ENCODE data around the gene GLS. TPM values are rescaled to one million over a fixed set of nuclear protein-coding genes. Genes with fewer than 3 reads are reported as not detected.
"Not testable (repeated sequence)": the region's sequence is repeated elsewhere in the genome, so short reads cannot be mapped to it uniquely, and the experiment has no call there.

Gene GLS
- total RNA-seq, 8 experiments from 2014 or later, result 46.3 to 145 (median 51.4) TPM

DNA sequence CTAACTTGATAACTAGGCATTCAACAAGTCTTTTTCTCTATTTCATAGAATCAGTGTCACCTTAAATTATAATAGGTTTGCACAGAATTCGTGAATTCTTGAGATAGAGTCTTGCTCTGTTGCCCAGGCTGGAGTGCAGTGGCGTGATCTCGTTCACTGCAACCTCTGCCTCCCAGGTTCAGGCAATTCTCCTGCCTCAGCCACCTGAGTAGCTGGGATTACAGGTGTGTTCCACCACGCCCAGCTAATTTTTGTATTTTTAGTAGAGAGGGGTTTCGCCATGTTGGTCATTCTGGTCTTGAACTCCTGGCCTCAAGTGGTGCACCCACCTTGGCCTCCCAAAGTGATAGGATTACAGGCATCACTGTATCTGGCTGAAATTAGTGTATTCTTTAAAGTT lies 80.5 kb downstream of the GLS start:
- WGBS, 10 experiments, result 88 to 100% (median 100%) methylated on average over 2 to 5 of the region's 5 CpGs; no CpG with 5 or more reads in 2 of the 10 experiments
- in situ Hi-C loops (cut with MboI; ENCODE audit: low pct_unique_long_range_greater_than_20kb in 2 of 9, low sequenced_read_pairs in 9 of 9, unreplicated experiment in 9 of 9), result loop anchor here in 1 of 9 experiments (25.0 kb wide), 1 partner anchor 174 kb away; no protein-coding TSS in a partner anchor
- not testable (repeated sequence) for ATAC-seq (replicated peaks in 6 of 8); H3K4me3 ChIP-seq; H3K27ac ChIP-seq; H3K4me1 ChIP-seq (replicated peaks in 1 of 2)

GRCh38 chr2:190961918-190962487 lies 81.4 kb downstream of the GLS start:
- no peak overlapping the region for H3K4me3 ChIP-seq
- 35 to 100% (median 86%) methylated on average over 1 to 2 of the region's 2 CpGs for WGBS, 10 experiments
- in situ Hi-C loops (cut with MboI; ENCODE audit: low pct_unique_long_range_greater_than_20kb in 2 of 9, low sequenced_read_pairs in 9 of 9, unreplicated experiment in 9 of 9), result loop anchor here in 1 of 9 experiments (25.0 kb wide), 1 partner anchor 175 kb away; no protein-coding TSS in a partner anchor
- peak in 4 of 8 experiments; percentile 36 to 95 (median 78) for ATAC-seq (replicated peaks in 6 of 8)
- no peak overlapping the region for H3K27ac ChIP-seq
- H3K4me1 ChIP-seq (replicated peaks in 1 of 2), result no peaks in the 10 kb centered on the region

- Histone ChIP-seq H3K27ac (no peak overlapping the region), H3K4me3 (no peak overlapping the region), H3K4me1 (replicated peaks in 1 of 2) (no peaks in the 10 kb centered on the region)
- no peak for ATAC-seq (replicated peaks in 6 of 8)
- 69 to 100% (median 89%) methylated on average over 1 to 2 of the region's 2 CpGs for WGBS, 10 experiments
- in situ Hi-C loops (cut with MboI; ENCODE audit: low pct_unique_long_range_greater_than_20kb in 2 of 9, low sequenced_read_pairs in 9 of 9, unreplicated experiment in 9 of 9), result loop anchor here in 1 of 9 experiments (25.0 kb wide), 1 partner anchor 176 kb away; no protein-coding TSS in a partner anchor
These were observed 82.5 kb downstream of the GLS start for GRCh38 chr2:190963088-190963487.

GRCh38 chr2:190964170-190964795 lies 83.7 kb downstream of the GLS start:
- Histone ChIP-seq H3K4me3 (no peak overlapping the region), H3K4me1 (replicated peaks in 1 of 2) (no peaks in the 10 kb centered on the region), H3K27ac (no peak overlapping the region)
- 17 to 100% (median 76%) methylated on average over 1 to 6 of the region's 6 CpGs for WGBS, 10 experiments
- in situ Hi-C loops (cut with MboI; ENCODE audit: low pct_unique_long_range_greater_than_20kb in 2 of 9, low sequenced_read_pairs in 9 of 9, unreplicated experiment in 9 of 9), result loop anchor here in 1 of 9 experiments (25.0 kb wide), 1 partner anchor 177 kb away; no protein-coding TSS in a partner anchor
- no peak for ATAC-seq (replicated peaks in 6 of 8)

- no peaks in the 10 kb centered on the region for H3K4me1 ChIP-seq (replicated peaks in 1 of 2)
- in situ Hi-C loops (cut with MboI; ENCODE audit: low pct_unique_long_range_greater_than_20kb in 2 of 9, low sequenced_read_pairs in 9 of 9, unreplicated experiment in 9 of 9), result loop anchor here in 1 of 9 experiments (25.0 kb wide), 1 partner anchor 178 kb away; no protein-coding TSS in a partner anchor
- WGBS, 10 experiments, result 75 to 100% (median 93%) methylated on average over 2 of the region's 2 CpGs; no CpG with 5 or more reads in 5 of the 10 experiments
- H3K27ac ChIP-seq, result no peak overlapping the region
- H3K4me3 ChIP-seq, result no peak overlapping the region
- no peak for ATAC-seq (replicated peaks in 6 of 8)
These were observed 85.1 kb downstream of the GLS start for GRCh38 chr2:190965580-190966222.

GRCh38 chr2:190968522-190968921 lies 87.9 kb downstream of the GLS start:
- no peaks in the 10 kb centered on the region for H3K4me1 ChIP-seq (replicated peaks in 1 of 2)
- ATAC-seq (replicated peaks in 6 of 8), result no peak
- no peak overlapping the region for H3K27ac ChIP-seq
- in situ Hi-C loops (cut with MboI; ENCODE audit: low pct_unique_long_range_greater_than_20kb in 2 of 9, low sequenced_read_pairs in 9 of 9, unreplicated experiment in 9 of 9), result loop anchor here in 1 of 9 experiments (25.0 kb wide), 1 partner anchor 181 kb away; no protein-coding TSS in a partner anchor
- WGBS, 10 experiments, result 50 to 100% (median 84%) methylated on average over 1 to 2 of the region's 2 CpGs; no CpG with 5 or more reads in 3 of the 10 experiments
- H3K4me3 ChIP-seq, result no peak overlapping the region

DNA sequence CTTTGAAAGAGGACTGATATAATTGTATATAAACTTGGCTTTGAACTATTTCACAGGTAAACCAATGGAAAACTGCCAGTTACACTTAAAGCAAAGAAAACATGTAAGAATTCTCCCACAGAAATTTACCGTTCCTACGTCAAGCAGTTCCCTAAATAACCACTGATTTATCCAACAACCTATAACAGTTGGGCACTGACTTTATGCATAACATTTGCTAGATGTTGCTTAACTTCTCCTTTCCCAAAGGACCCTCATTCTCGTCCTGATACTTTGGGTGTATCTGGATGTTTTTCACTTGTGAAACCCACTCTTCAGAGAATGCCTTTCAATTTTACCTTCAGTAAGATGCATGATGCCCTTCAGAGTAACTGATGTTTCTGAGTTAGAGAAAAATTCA lies 89.5 kb downstream of the GLS start:
- no peaks in the 10 kb centered on the region for H3K4me1 ChIP-seq (replicated peaks in 1 of 2)
- no peak overlapping the region for H3K27ac ChIP-seq
- no peak for ATAC-seq (replicated peaks in 6 of 8)
- in situ Hi-C loops (cut with MboI; ENCODE audit: low pct_unique_long_range_greater_than_20kb in 2 of 9, low sequenced_read_pairs in 9 of 9, unreplicated experiment in 9 of 9), result loop anchor here in 1 of 9 experiments (25.0 kb wide), 1 partner anchor 183 kb away; no protein-coding TSS in a partner anchor
- H3K4me3 ChIP-seq, result no peak overlapping the region
- 40 to 100% (median 97%) methylated on average over 1 to 3 of the region's 3 CpGs; no CpG with 5 or more reads in 1 of the 10 experiments for WGBS, 10 experiments

GRCh38 chr2:190970873-190971506 lies 90.4 kb downstream of the GLS start:
- Histone ChIP-seq H3K4me3 (no peak overlapping the region), H3K4me1 (replicated peaks in 1 of 2) (no peaks in the 10 kb centered on the region), H3K27ac (no peak overlapping the region)
- in situ Hi-C loops (cut with MboI; ENCODE audit: low pct_unique_long_range_greater_than_20kb in 2 of 9, low sequenced_read_pairs in 9 of 9, unreplicated experiment in 9 of 9), result loop anchor here in 1 of 9 experiments (25.0 kb wide), 1 partner anchor 184 kb away; no protein-coding TSS in a partner anchor
- no peak for ATAC-seq (replicated peaks in 6 of 8)
- WGBS, 10 experiments, result 68 to 100% (median 95%) methylated on average over 1 to 4 of the region's 5 CpGs; no CpG with 5 or more reads in 2 of the 10 experiments

DNA sequence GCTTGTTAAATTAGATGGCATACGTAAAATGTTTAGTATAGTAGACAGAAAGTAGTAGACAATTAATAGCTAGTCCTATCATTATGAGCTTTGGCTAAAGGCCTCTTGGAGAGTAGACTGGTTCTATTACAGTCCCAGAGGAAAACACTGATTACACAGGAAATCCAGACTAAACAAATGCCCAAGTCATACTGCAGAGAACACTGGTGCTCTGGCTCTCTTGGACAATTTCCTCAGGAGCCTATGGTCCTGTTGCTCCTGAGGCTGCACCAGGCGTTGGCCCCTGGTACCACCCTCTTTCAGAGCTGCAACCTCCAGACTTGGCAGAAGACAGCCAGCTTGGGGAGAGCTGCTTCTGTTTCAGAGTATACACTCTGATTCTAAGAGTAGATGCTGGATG lies 91.6 kb downstream of the GLS start:
- H3K27ac ChIP-seq, result no peak overlapping the region
- H3K4me1 ChIP-seq (replicated peaks in 1 of 2), result no peaks in the 10 kb centered on the region
- no peak overlapping the region for H3K4me3 ChIP-seq
- in situ Hi-C loops (cut with MboI; ENCODE audit: low pct_unique_long_range_greater_than_20kb in 2 of 9, low sequenced_read_pairs in 9 of 9, unreplicated experiment in 9 of 9), result loop anchor here in 1 of 9 experiments (25.0 kb wide), 1 partner anchor 185 kb away; no protein-coding TSS in a partner anchor
- 80 to 100% (median 100%) methylated on average over 1 to 2 of the region's 2 CpGs; no CpG with 5 or more reads in 2 of the 10 experiments for WGBS, 10 experiments
- ATAC-seq (replicated peaks in 6 of 8), result no peak

GRCh38 chr2:190972846-190973245 lies 92.2 kb downstream of the GLS start:
- ATAC-seq (replicated peaks in 6 of 8), result no peak

DNA sequence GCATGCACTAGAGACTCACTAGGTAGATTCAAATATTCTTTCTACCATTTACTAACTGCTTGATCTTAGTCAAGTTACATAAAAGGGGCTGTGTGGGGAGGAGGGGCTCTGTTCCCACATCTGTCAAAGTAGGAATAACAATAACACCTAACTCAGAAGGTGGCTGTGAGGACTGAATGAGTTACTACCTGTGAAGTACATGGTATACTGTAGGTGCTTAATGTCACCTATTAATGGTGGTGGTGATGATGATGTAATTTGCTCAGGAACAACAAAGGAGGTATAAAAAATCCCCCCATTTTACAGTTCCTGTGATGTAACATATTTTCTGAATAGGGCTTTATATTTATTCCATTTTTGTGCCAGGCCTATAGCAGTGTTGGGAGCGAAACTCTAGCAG lies 92.6 kb downstream of the GLS start:
- no peak for ATAC-seq (replicated peaks in 6 of 8)
- WGBS, 10 experiments, result 86 to 100% (median 100%) methylated on average over 1 of the region's 1 CpG; no CpG with 5 or more reads in 3 of the 10 experiments
- H3K27ac ChIP-seq, result no peak overlapping the region
- in situ Hi-C loops (cut with MboI; ENCODE audit: low pct_unique_long_range_greater_than_20kb in 2 of 9, low sequenced_read_pairs in 9 of 9, unreplicated experiment in 9 of 9), result loop anchor here in 1 of 9 experiments (25.0 kb wide), 1 partner anchor 186 kb away; no protein-coding TSS in a partner anchor
- no peak overlapping the region for H3K4me3 ChIP-seq
- H3K4me1 ChIP-seq (replicated peaks in 1 of 2), result no peaks in the 10 kb centered on the region

More at GRCh38 chr2:190972846-190973245, 92.2 kb downstream of the GLS start:
- 20 to 100% (median 60%) methylated on average over 1 to 3 of the region's 3 CpGs; no CpG with 5 or more reads in 3 of the 10 experiments for WGBS, 10 experiments
- Histone ChIP-seq H3K4me3 (no peak overlapping the region), H3K4me1 (replicated peaks in 1 of 2) (no peaks in the 10 kb centered on the region), H3K27ac (no peak overlapping the region)
- in situ Hi-C loops (cut with MboI; ENCODE audit: low pct_unique_long_range_greater_than_20kb in 2 of 9, low sequenced_read_pairs in 9 of 9, unreplicated experiment in 9 of 9), result loop anchor here in 1 of 9 experiments (25.0 kb wide), 1 partner anchor 186 kb away; no protein-coding TSS in a partner anchor

Data from motor neuron (in vitro differentiated cells).